NK-92 treated with Interleukin-12 subunit alpha and Interleukin-12 subunit beta, amount 100 ng/mL, for 24 hours (cell line): ENCODE results near the gene KRT1.

ENCODE experiments used
- DNase-seq: peaks from one replicate; lab custom pipeline; 2025; lab: John Stamatoyannopoulos, UW

Gene KRT1

GRCh38 chr12:52659951-52660350 lies 20.3 kb downstream of the KRT1 start:
- no peak for DNase-seq

GRCh38 chr12:52659395-52659794 lies 20.8 kb downstream of the KRT1 start:
- no peak for DNase-seq

GRCh38 chr12:52658196-52658595 lies 22.0 kb downstream of the KRT1 start:
- DNase-seq: no peak

GRCh38 chr12:52657250-52657902 lies 22.8 kb downstream of the KRT1 start:
- no peak for DNase-seq

- DNase-seq: no peak
Measured at GRCh38 chr12:52656616-52657015, 23.6 kb downstream of the KRT1 start.

- DNase-seq: no peak
Measured at GRCh38 chr12:52655720-52656124, 24.5 kb downstream of the KRT1 start.

GRCh38 chr12:52655251-52655650 lies 25.0 kb downstream of the KRT1 start:
- DNase-seq: no peak

- DNase-seq: no peak
Measured at GRCh38 chr12:52651726-52652261, 28.4 kb downstream of the KRT1 start, which contains the start of gene KRT2. TSS of gene KRT2 (minus strand) at chr12:52652211. CDS start at chr12:52652142, 69 bp downstream.

- DNase-seq: no peak
Measured at GRCh38 chr12:52650520-52651081, 29.6 kb downstream of the KRT1 start.

GRCh38 chr12:52649066-52649465 lies 31.1 kb downstream of the KRT1 start:
- no peak for DNase-seq

GRCh38 chr12:52648012-52648550 lies 32.1 kb downstream of the KRT1 start:
- no peak for DNase-seq

- no peak for DNase-seq
Measured at GRCh38 chr12:52647601-52648000, 32.6 kb downstream of the KRT1 start.

- no peak for DNase-seq
Measured at GRCh38 chr12:52646613-52647012, 33.6 kb downstream of the KRT1 start.

- no peak for DNase-seq
Measured at GRCh38 chr12:52645982-52646381, 34.2 kb downstream of the KRT1 start.

- DNase-seq: peak; percentile 11
Measured at GRCh38 chr12:52645120-52645761, 35.0 kb downstream of the KRT1 start.

GRCh38 chr12:52644078-52644415 lies 36.2 kb downstream of the KRT1 start:
- DNase-seq: no peak

GRCh38 chr12:52643233-52644077 lies 36.8 kb downstream of the KRT1 start:
- DNase-seq: no peak

- DNase-seq: no peak
Measured at GRCh38 chr12:52641468-52641867, 38.7 kb downstream of the KRT1 start.

- DNase-seq: no peak
Measured at GRCh38 chr12:52637299-52637698, 42.9 kb downstream of the KRT1 start.

- no peak for DNase-seq
Measured at GRCh38 chr12:52636592-52637258, 43.5 kb downstream of the KRT1 start.

GRCh38 chr12:52636189-52636588 lies 44.0 kb downstream of the KRT1 start:
- DNase-seq: no peak
